Skin epidermis (tissue), 12 donors: ENCODE results near the gene ADCY10.
"Not testable (repeated sequence)": the region's sequence is repeated elsewhere in the genome, so short reads cannot be mapped to it uniquely, and the experiment has no call there.

Source experiments
- H3K27ac ChIP-seq, 21 experiments: fragments of 200-600 bp; sonication (generic) in 11 of 21; one replicate each; pipeline ENCODE4 v1.5.0; 2020; ENCODE audit warnings: mild to moderate bottlenecking in 3 of 21, inconsistent platforms in 2 of 21, moderate library complexity in 2 of 21
- H3K4me3 ChIP-seq, 7 experiments: fragments of 200-600 bp; sonication (generic) in 2 of 7; one replicate each; pipeline ENCODE4 v1.5.0; 2020; ENCODE audit warnings: inconsistent platforms in 2 of 7, mild to moderate bottlenecking in 2 of 7, moderate library complexity in 1 of 7

The ADCY10 gene

DNA sequence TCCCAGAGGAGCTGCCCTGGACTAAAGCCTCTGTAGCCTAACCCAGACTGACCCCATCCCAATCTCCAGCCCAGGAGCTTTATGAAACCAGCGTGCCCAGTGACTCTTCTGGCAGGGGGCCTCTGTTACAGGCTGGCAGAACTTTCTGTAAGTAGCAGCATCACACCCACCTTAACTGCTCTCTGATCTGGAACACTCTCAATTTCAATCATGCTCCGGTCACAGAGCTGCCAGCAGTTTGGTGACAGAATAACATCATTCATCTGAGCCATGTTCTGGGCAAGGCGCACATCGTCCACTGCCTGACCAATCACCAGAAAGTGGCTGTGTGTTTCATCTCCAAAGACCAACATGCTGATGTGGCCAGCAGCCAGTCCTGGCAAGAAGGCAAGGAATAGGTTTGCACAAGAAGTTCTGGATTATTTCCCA is 14.7 kb downstream of the ADCY10 start:
- no peak overlapping the region for H3K27ac ChIP-seq
- H3K4me3 ChIP-seq = no peak overlapping the region

DNA sequence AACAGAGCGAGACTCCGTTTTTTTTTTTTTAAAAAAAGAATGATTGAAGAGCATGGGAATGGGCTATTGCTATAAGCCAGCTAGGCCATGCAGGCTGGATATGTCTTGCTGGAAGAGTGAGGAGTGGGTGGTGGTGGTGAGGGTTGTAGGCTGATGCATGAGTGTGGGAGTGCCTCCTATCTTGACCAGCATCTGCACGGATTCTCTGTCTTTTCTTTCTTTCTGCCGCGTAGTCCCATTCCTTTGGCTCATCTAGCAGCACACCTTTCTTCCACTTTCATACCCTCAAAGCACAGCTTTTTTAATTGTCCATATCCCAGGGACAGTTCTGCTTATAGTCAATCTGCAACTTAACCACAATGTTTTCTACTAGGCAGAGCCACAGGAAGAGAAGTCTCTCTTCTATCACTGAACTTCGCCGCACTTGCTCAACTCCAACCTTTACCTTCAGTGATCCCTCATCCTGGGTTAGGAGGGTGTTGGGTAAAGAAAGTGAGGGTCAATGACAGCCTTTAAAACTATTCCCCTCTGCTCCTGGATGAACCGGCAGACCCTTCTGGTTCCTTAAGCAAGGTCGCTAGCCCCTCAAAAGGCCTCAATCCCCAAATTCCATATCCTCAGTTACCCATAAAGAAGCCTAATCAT is 15.2 kb downstream of the ADCY10 start:
- H3K4me3 ChIP-seq = no peak overlapping the region
- H3K27ac ChIP-seq = no peak overlapping the region

DNA sequence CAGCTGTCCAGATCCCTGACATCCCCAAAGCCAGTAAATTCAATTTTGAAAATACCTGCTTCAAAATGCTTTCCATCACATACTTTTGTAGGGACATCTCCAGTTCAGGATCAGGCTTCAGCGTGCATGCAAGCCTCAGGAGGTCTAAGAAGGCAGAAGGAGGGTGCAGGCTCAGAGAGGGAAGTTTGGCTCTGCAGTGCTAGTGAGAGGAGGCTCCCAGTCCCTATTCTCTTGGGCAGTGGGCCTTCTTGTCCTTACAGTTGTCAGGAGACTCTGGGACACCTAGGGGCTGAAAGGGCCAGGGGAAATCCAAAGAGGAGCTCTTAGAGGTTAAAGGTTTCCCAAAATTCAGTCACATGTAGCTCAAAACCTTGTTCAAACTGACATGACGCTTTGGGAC is 20.1 kb downstream of the ADCY10 start:
- Histone ChIP-seq H3K27ac (no peak overlapping the region), H3K4me3 (no peak overlapping the region)

GRCh38 chr1:167890400-167890799 is 23.5 kb downstream of the ADCY10 start:
- Histone ChIP-seq H3K4me3 (no peak overlapping the region), H3K27ac (no peak overlapping the region)

DNA sequence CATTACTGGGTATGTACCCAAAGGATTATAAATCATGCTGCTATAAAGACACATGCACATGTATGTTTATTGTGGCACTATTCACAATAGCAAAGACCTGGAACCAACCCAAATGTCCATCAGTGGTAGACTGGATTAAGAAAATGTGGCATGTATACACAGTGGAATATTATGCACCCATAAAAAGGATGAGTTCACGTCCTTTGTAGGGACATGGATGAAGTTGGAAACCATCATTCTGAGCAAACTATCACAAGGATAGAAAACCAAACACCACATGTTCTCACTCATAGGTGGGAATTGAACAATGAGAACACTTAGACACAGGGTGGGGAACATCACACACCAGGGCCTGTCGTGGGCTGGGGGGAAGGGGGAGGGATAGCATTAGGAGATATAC is 26.7 kb downstream of the ADCY10 start:
- not testable (repeated sequence) for H3K4me3 ChIP-seq, H3K27ac ChIP-seq

- no peak overlapping the region for H3K4me3 ChIP-seq
- no peak overlapping the region for H3K27ac ChIP-seq
Observed at GRCh38 chr1:167882376-167882775, 31.6 kb downstream of the ADCY10 start.

GRCh38 chr1:167881786-167882185 is 32.1 kb downstream of the ADCY10 start:
- Histone ChIP-seq H3K27ac (no peak overlapping the region), H3K4me3 (no peak overlapping the region)

DNA sequence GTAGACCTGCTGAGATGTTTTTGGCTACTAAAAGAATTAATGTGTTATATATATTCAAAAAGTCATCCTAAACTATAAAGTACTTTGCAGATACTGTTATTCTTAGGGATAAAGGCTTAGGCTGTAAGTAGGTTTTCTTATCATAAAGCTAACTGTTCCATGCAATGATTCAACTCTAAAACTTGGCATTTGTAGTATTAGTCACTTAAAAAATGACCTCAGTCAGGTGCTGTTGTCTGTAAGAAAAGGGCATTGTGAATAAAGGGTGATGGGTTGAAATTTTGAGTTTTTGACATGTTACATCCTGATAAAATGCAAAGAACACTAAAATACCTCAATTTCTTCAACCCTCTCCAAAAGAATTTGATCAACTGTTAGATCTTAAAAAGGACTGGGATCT is 32.9 kb downstream of the ADCY10 start:
- Histone ChIP-seq H3K4me3 (no peak overlapping the region), H3K27ac (no peak overlapping the region)

GRCh38 chr1:167880580-167881021 is 33.3 kb downstream of the ADCY10 start:
- no peak overlapping the region for H3K27ac ChIP-seq
- no peak overlapping the region for H3K4me3 ChIP-seq

DNA sequence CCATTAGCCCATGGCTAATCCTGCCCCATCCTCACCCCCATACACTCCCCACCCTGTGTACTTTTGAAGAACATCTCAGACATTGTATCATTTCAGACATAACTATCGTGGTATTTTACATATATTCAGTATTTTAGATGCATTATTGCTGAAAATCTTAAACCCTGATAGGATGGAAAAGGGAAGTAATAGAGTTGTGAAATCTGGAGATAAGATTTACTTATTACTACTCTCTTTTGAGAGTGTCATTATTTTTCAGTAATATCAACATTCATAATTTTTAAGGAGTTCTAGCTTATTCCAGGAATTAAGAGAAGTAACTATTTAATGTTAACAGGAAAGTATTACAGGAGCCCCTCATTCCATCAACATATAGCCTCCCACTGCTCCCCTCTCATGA is 34.4 kb downstream of the ADCY10 start:
- Histone ChIP-seq H3K4me3 (no peak overlapping the region), H3K27ac (no peak overlapping the region)

DNA sequence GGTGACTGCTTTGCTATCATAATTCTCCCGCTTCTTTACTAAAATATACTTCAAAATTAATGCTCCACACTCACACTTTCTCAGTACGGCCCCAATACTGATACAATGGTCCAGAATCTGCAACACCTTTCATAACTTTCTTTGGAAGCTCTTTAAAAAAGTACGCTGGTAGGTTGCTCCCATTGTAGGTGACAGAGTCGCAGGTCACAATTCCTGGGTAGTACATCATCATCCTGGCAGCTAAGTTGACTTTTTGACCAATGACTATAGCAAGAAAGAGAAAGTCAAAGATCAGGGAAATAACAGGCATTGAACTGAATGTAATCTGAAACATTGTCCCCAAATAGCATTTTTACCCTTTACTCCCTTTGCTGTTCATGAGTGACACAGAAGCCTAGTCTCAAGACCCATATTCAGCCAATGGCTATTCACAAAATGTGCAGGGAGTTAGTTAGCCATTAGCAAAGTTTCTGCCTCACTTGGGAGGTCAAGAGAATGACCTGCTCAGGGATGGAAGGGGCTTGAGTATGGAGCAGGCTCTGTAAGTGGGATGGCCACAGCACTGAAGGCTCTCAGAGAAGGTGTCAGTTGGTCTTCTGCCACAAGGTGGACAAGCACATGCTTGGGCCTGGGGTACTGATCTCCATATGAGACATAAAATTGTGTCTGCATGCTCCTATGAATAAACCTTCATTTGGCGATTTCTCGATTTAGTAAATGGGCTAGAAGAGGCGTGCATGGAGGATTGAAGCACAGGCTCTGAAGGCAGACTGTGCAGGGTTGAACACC is 35.4 kb downstream of the ADCY10 start:
- no peak overlapping the region for H3K4me3 ChIP-seq
- no peak overlapping the region for H3K27ac ChIP-seq

DNA sequence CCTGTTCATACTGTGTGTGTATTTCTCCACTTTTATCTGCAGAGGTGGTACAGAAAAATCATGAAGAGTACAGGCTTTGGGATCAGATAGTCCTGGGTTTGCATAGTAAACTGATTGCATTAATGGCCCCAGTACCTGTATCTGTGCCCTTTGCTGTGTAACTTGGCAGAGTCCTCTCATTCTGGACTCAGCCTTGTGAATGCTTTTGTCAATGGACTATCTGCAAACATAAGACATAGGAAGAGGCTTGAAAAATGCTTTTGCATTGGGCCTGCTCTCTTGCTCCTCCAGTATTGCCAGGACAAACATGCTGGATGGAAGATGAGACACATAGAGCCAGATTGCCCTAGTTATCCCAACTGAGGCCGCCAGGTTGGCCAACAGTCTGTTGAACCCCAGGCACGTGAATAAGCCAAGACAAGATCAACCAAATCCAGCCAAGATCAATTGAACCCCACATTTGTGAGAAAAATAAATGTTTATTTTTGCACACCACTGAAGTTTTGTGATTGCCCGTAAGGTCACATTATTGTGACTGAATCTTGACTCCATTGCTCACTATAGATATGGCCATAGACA is 37.2 kb downstream of the ADCY10 start:
- no peak overlapping the region for H3K4me3 ChIP-seq
- H3K27ac ChIP-seq = no peak overlapping the region

DNA sequence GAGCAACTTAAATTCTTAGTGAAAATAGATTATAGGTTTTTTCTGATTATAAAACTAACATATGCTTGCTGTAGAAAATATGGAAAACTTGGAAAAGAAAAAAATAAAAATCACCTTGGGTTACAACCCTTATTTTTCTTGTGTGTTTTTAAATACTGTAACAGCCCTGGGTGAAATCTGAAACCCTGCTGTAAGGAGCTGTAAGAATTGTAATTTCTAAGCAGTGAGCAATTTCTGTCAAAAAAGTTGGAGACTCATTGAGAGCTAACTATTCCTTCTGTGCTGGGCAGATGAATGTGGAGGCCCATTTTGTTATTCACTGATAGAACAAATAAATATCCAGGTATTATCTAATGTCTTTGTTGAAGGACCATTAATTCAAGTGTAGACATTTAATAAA is 42.6 kb downstream of the ADCY10 start:
- no peak overlapping the region for H3K4me3 ChIP-seq
- no peak overlapping the region for H3K27ac ChIP-seq

- H3K4me3 ChIP-seq, H3K27ac ChIP-seq: not testable (repeated sequence)
Observed at GRCh38 chr1:167869157-167870001, 44.6 kb downstream of the ADCY10 start.

GRCh38 chr1:167866739-167867414 is 47.1 kb downstream of the ADCY10 start:
- not testable (repeated sequence) for H3K4me3 ChIP-seq, H3K27ac ChIP-seq

- H3K27ac ChIP-seq, H3K4me3 ChIP-seq: not testable (repeated sequence)
Observed at GRCh38 chr1:167866326-167866725, 47.6 kb downstream of the ADCY10 start.

- H3K4me3 ChIP-seq, H3K27ac ChIP-seq: not testable (repeated sequence)
Observed at GRCh38 chr1:167865804-167866308, 48.1 kb downstream of the ADCY10 start.

GRCh38 chr1:167865193-167865592 is 48.7 kb downstream of the ADCY10 start:
- not testable (repeated sequence) for H3K27ac ChIP-seq, H3K4me3 ChIP-seq

- H3K4me3 ChIP-seq = no peak overlapping the region
- no peak overlapping the region for H3K27ac ChIP-seq
Observed at GRCh38 chr1:167864392-167865032, 49.4 kb downstream of the ADCY10 start.
